Activated T-cell treated with anti-CD3 and anti-CD28 coated beads, Interleukin-2, amount 50 U/mL, for 4 hours (primary cell): ENCODE data around the gene FAM120A. TPM values are rescaled to one million over a fixed set of nuclear protein-coding genes. Genes with fewer than 3 reads are reported as not detected.

Source experiments
- ATAC-seq, 2 donors: fragments of 200-7000 bp; cut with Tn5 transposase; one replicate each; pipeline ENCODE4 v1.10.0; 2021
- DNase-seq: peaks from one replicate; pipeline ENCODE4 v3.0.0-alpha.2; 2020
- H3K27me3 Mint-ChIP-seq: one replicate; pipeline ENCODE4 v1.8.0; 2021; ENCODE audit warnings: low read depth, mixed read lengths
- H3K36me3 Mint-ChIP-seq: one replicate; pipeline ENCODE4 v1.8.0; 2022; ENCODE audit warnings: mixed read lengths; ENCODE audit not compliant: insufficient read depth
- H3K4me1 Mint-ChIP-seq: one replicate; pipeline ENCODE4 v1.8.0; 2021; ENCODE audit warnings: low read depth, mixed read lengths
- H3K4me3 Mint-ChIP-seq: one replicate; pipeline ENCODE4 v1.8.0; 2021; ENCODE audit warnings: mild to moderate bottlenecking, moderate library complexity, mixed read lengths
- H3K9me3 Mint-ChIP-seq: one replicate; pipeline ENCODE4 v1.8.0; 2021; ENCODE audit warnings: mixed read lengths
- total RNA-seq, 3 donors: library from RNA; stranded (reverse); gene quantifications; one replicate each; pipeline ENCODE4 v1.2.1, GENCODE V29; 2021

The FAM120A gene
- total RNA-seq, 3 donors from 2014 or later: 116 to 124 (median 123) TPM

GRCh38 chr9:93574900-93575795, 123.7 kb downstream of the FAM120A start:
- Mint-ChIP-seq H3K36me3 (peaks cover 4% of the 10 kb centered on the region), H3K4me3 (peak overlapping the region; percentile 86), H3K9me3 (no peaks in the 10 kb centered on the region), H3K27me3 (no peaks in the 10 kb centered on the region), H3K4me1 (peaks cover 38% of the 10 kb centered on the region)
- DNase-seq (no peak), ATAC-seq (no peak)

- Mint-ChIP-seq H3K9me3 (no peaks in the 10 kb centered on the region), H3K27me3 (no peaks in the 10 kb centered on the region), H3K4me1 (peaks cover 44% of the 10 kb centered on the region), H3K36me3 (no peaks in the 10 kb centered on the region), H3K4me3 (peak overlapping the region; percentile 86)
- ATAC-seq (peak; percentile 41 to 45), DNase-seq (peak; percentile 41)
Observed at GRCh38 chr9:93575796-93576257, 124.3 kb downstream of the FAM120A start.

DNA sequence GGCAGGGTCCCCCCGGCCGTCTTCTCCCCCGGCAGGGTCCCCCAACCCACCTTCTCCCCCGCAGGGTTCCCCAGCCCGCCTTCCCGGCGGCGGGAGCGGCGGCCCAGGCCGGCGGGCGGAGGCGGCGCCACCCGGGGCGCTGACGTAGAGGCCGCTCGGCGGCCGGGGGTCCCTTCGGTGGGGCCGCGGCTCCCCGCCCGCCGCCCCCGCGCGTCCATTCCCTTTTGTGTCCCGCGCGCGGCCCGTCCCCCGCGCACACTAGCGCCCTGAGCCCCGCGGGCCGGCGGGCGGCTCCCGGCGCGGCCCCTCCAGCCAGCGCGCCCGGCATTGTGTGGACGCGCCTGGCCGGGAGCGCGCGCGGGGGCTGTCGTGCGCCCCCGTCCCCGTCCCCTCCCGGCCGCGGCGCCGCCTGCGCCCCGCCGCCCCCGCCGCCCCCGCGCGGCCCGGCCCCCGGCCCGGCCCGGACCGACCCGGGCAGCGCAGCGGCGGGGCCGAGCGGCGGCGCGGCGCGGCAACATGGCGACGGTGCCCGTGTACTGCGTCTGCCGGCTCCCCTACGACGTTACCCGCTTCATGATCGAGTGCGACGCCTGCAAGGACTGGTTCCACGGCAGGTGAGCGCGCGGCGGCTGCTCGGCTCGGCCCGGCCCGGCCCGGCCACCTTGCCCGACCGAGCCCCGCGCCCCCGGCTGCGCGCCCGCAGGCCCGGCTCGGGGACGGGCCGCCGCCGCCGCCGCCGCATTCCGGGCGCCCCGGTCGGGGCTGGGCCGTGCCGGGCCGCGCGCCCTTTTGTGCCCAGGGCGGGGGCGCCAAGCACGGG, 125.0 kb downstream of the FAM120A start, which contains the start of gene PHF2:
TSS of gene PHF2 (plus strand) at position 327 of the 820 bp plus-strand sequence. CDS start at position 517, 190 bp downstream.
- H3K9me3 Mint-ChIP-seq: no peaks in the 10 kb centered on the region

GRCh38 chr9:93577078-93577974, 125.8 kb downstream of the FAM120A start:
- Mint-ChIP-seq H3K4me3 (peak overlapping the region; percentile 87), H3K27me3 (no peaks in the 10 kb centered on the region), H3K4me1 (peaks cover 49% of the 10 kb centered on the region), H3K36me3 (no peaks in the 10 kb centered on the region), H3K9me3 (no peaks in the 10 kb centered on the region)
- ATAC-seq (peak; percentile 27 to 32), DNase-seq (no peak)

More for the DNA sequence above, 125.0 kb downstream of the FAM120A start, which contains the start of gene PHF2:
- ATAC-seq (peak; percentile 55 to 66), DNase-seq (peak; percentile 25)
- H3K27me3 Mint-ChIP-seq: no peaks in the 10 kb centered on the region
- peak within 1 kb of the TSS; percentile 87 for H3K4me3 Mint-ChIP-seq
- peaks cover 48% of the 10 kb centered on the region for H3K4me1 Mint-ChIP-seq
- H3K36me3 Mint-ChIP-seq: no peaks in the 10 kb centered on the region

DNA sequence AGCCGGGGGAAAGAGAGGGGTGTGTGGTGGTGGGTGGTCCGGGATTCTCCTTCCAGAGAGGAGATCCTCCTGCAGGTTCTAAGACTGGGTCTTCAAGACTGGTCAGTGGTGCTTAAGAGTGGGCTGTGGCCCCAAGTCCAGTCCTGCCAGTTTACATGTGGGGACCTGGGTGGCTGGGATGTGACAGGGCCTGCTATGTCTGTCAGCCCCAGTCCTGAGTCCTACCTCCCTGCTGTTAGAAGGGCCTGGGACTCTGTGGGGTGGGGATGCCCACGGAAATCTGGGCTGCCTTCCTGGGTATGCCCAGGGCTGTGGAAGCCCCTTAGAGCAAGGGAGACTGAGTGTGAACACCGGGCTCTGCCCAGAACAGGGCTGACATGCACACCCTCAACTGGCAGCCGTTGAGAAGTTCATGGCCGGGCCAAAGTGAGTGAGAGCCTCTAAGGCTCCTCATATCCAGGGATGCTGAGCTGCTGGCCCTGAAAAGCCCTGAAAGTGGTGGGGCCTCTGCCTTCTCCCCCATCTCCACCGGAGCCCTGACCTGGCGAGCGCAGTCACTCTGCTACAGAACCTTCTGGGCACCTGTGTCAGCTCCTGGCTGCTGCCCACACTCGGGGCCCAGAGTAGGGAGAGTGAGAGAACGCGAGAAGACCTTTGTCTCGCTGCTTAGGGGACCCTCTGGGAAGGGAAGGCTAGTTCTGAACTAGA, 126.6 kb downstream of the FAM120A start:
- no peaks in the 10 kb centered on the region for H3K27me3 Mint-ChIP-seq
- H3K4me1 Mint-ChIP-seq: peaks cover 51% of the 10 kb centered on the region
- peaks cover 1% of the 10 kb centered on the region for H3K36me3 Mint-ChIP-seq
- ATAC-seq (no peak), DNase-seq (no peak)
- peaks cover 3% of the 10 kb centered on the region for H3K9me3 Mint-ChIP-seq
- peak overlapping the region; percentile 87 for H3K4me3 Mint-ChIP-seq

DNA sequence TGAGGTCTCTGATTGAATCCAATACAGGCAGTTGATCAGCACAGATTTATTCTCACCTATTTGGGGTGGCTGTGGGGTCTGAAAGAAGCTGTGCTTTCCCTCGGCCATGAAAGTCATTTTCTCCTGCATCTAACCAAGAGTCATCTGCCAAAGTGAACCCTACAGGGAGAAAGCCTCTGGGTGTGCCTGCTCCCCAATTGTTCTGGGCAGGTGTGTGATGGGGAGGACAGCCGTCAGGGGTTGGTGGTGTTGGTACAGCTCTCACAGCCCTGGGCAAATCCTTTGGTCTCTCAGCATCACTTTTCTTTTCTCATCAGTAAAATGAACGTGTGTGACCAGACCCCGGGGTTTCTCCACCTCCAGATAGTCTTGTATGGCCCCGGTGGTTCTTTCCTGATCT, 127.4 kb downstream of the FAM120A start:
- Mint-ChIP-seq H3K36me3 (peaks cover 3% of the 10 kb centered on the region), H3K4me3 (peak overlapping the region; percentile 87)
- DNase-seq: no peak

GRCh38 chr9:93579711-93580516, 128.4 kb downstream of the FAM120A start:
- H3K27me3 Mint-ChIP-seq: no peaks in the 10 kb centered on the region
- H3K36me3 Mint-ChIP-seq: peaks cover 10% of the 10 kb centered on the region
- peaks cover 46% of the 10 kb centered on the region for H3K4me1 Mint-ChIP-seq
- H3K4me3 Mint-ChIP-seq: no peak overlapping the region
- H3K9me3 Mint-ChIP-seq: peaks cover 10% of the 10 kb centered on the region
- DNase-seq: no peak
- no peak for ATAC-seq

More for the DNA sequence above, 127.4 kb downstream of the FAM120A start:
- ATAC-seq: no peak
- Mint-ChIP-seq H3K9me3 (peaks cover 4% of the 10 kb centered on the region), H3K4me1 (peaks cover 51% of the 10 kb centered on the region), H3K27me3 (no peaks in the 10 kb centered on the region)

GRCh38 chr9:93580654-93581380, 129.3 kb downstream of the FAM120A start:
- H3K27me3 Mint-ChIP-seq: no peaks in the 10 kb centered on the region
- peaks cover 13% of the 10 kb centered on the region for H3K36me3 Mint-ChIP-seq
- H3K4me3 Mint-ChIP-seq: no peak overlapping the region
- ATAC-seq (no peak), DNase-seq (no peak)
- peaks cover 10% of the 10 kb centered on the region for H3K9me3 Mint-ChIP-seq
- peaks cover 41% of the 10 kb centered on the region for H3K4me1 Mint-ChIP-seq

- Mint-ChIP-seq H3K9me3 (peaks cover 10% of the 10 kb centered on the region), H3K4me3 (no peak overlapping the region), H3K27me3 (no peaks in the 10 kb centered on the region), H3K4me1 (peaks cover 47% of the 10 kb centered on the region), H3K36me3 (peaks cover 13% of the 10 kb centered on the region)
- DNase-seq (no peak), ATAC-seq (no peak)
Observed at GRCh38 chr9:93582115-93582514, 130.6 kb downstream of the FAM120A start.

GRCh38 chr9:93582550-93582949, 131.1 kb downstream of the FAM120A start:
- Mint-ChIP-seq H3K4me3 (no peak overlapping the region), H3K36me3 (peaks cover 13% of the 10 kb centered on the region), H3K9me3 (peaks cover 10% of the 10 kb centered on the region), H3K4me1 (peaks cover 48% of the 10 kb centered on the region), H3K27me3 (no peaks in the 10 kb centered on the region)
- DNase-seq (no peak), ATAC-seq (no peak)

GRCh38 chr9:93585259-93585658, 133.8 kb downstream of the FAM120A start:
- H3K4me1 Mint-ChIP-seq: peaks cover 41% of the 10 kb centered on the region

GRCh38 chr9:93585695-93586094, 134.2 kb downstream of the FAM120A start:
- Mint-ChIP-seq H3K36me3 (peaks cover 13% of the 10 kb centered on the region), H3K27me3 (no peaks in the 10 kb centered on the region), H3K4me1 (peaks cover 41% of the 10 kb centered on the region), H3K4me3 (no peak overlapping the region), H3K9me3 (peaks cover 10% of the 10 kb centered on the region)
- DNase-seq (no peak), ATAC-seq (no peak)

More at GRCh38 chr9:93585259-93585658, 133.8 kb downstream of the FAM120A start:
- Mint-ChIP-seq H3K27me3 (no peaks in the 10 kb centered on the region), H3K4me3 (no peak overlapping the region), H3K36me3 (peaks cover 13% of the 10 kb centered on the region), H3K9me3 (peaks cover 10% of the 10 kb centered on the region)
- DNase-seq: no peak
- no peak for ATAC-seq
